Renal cortex interstitium (tissue), 11 donors: ENCODE measurements around the gene STRBP. TPM values are rescaled to one million over a fixed set of nuclear protein-coding genes. Genes with fewer than 3 reads are reported as not detected.
"Not testable (repeated sequence)": the region's sequence is repeated elsewhere in the genome, so short reads cannot be mapped to it uniquely, and the experiment has no call there.

Source experiments
- DNase-seq, 11 donors: peaks; one replicate each; pipeline ENCODE4 v3.0.0-alpha.2; 2013; ENCODE audit warnings: low read depth in 9 of 11, low spot score in 4 of 11; ENCODE audit errors: extremely low read depth in 1 of 11
- polyA plus RNA-seq, 3 donors: library from polyadenylated mRNA; unstranded; fragments of 120-200 nt; gene quantifications; one replicate each; pipeline ENCODE4 v1.2.1, GENCODE V29; 2013; ENCODE audit not compliant: insufficient read length in 3 of 3

The STRBP gene
- polyA plus RNA-seq, 3 donors, result 44.7 to 54.3 (median 50.2) TPM

DNA sequence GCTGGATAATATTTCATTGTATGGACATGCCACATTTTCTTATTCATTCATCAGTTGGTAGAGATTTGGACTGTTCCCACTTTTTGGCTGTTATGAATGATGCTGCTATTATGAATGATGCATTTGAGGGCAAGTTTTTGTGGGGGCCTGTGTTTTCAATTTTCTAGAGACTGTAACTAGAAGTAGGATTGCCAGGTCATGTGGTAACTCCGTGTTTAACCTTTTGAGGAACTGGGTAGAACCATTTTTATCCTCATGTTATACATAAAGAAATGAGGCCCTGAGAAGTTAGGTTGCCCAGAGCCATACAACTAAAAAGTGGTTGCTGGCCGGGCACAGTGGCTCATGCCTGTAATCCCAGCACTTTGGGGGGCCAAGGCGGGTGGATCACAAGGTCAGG lies 22.4 kb upstream of the STRBP start:
- DNase-seq, result no peak

DNA sequence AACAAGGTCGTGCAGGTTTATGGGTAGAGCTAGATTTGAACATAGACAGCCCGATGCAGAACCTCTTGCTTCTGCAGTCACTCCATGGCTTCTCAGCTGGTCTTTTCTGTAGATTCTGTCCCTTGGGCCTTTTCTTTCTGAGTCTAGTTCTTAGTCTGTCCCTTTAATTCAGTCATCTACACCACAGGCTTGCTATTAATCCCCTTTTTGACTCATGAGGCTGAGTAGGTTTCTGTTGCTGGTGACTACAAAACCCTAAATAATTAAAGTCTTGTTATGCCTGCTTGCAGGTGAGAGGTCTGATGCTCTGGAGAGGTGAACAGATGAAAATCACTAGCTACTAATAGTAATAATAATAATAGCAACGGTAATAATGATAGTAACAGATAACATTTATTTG lies 19.3 kb upstream of the STRBP start:
- no peak for DNase-seq

DNA sequence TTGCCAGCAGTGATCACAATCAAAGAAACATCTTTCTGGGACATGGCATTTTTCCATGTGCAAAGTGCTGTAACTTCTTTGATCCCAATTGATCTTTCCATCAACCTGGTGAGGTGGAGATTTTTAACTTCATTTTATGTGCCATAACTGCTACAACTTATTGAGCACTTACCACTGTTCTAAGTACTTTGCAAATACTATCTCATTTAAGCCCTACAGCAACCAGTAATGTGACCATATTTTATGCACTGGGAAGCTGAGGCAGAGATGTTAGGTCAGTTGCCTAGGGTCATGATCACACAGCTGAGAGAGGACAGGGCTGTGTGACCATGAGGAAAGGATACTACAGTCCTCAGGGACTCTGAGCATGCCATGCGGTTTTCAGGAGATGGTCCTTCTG lies 17.9 kb upstream of the STRBP start:
- DNase-seq, result no peak

DNA sequence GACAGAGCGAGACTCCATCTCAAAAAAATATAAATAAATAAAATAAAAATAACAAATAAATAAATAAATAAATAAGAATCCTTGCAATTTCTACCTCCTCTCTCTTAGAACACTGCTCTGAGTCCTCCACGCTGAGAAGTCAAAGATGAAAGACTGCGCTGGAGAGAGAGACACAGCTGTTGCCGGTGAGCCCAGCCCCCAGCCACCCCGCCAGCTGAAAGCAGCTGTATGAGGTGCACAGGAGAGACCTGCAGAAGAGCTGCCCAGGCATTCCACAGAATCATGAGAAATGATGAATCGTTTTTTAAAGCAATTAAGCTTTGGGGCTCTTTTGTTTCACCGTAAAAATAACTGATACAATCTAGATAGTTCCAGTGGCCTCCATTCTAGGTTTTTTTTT lies 16.3 kb upstream of the STRBP start:
- no peak for DNase-seq

DNA sequence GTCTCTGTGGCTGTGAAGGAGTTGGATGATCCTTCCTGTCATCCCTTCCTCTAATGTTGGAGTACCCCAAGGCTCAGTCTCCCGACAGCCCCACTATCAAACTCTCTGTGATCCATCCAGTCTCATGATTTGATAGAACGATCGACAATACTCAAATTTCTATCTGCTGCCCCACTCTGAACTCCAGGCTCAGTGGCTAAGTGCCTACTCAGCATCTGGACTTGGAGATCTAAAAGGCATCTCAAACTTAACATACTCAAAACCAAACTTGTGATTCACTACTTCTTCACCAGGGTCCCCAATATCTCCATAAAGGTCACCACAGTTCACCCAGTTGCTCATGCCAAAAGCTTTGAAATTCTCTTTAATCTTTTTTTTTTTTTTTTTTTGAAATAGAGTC lies 15.1 kb upstream of the STRBP start:
- no peak for DNase-seq

DNA sequence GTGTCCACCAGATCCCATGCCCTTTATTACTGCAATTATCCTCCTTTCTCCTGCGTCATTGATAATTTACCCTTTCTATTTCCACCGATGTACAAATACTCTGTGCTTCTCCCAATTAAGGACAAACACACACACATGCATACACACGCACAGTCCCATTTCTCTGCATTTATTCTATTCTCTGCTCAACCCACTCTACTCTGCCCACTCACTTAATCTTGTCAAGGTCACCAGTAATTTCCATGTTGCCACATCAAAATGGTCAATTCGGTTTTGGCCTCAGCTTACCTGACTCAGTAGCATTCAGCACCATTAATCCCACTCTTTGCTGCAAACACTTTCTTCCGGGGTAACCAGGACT lies 14.6 kb upstream of the STRBP start:
- DNase-seq, result no peak

DNA sequence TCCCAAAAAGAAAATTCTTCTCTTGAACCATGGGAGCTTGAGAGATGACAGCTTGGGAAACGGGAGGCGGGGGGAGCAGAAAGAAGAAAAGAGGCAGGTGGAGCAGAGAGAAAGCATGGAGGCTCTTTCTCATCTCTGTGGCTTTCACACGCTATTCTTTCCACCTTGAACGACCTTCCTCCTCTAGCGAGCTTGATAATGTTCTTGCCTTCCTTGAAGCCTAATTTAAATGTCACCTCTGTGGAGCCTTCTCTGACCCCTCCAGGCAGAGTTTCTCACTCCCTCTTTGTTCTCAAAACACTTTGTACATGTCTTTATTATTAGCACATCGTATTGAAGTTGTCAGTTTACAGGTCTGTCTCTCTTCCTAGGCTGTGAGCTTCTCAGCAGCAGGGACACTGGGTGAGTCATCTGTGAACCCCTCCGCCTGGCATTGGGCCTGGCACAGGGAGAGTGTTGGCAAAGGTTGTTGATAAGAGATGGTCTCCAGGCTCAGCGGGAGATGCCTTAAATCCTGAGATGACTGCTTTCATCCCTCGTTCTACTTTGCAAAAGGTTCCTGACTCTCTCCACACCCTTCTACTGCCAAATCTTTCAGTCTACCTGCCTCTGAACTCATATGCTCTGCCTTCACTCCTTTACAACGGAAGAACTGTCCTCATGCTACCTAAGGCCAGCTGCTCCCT lies 14.1 kb upstream of the STRBP start:
- DNase-seq, result no peak

DNA sequence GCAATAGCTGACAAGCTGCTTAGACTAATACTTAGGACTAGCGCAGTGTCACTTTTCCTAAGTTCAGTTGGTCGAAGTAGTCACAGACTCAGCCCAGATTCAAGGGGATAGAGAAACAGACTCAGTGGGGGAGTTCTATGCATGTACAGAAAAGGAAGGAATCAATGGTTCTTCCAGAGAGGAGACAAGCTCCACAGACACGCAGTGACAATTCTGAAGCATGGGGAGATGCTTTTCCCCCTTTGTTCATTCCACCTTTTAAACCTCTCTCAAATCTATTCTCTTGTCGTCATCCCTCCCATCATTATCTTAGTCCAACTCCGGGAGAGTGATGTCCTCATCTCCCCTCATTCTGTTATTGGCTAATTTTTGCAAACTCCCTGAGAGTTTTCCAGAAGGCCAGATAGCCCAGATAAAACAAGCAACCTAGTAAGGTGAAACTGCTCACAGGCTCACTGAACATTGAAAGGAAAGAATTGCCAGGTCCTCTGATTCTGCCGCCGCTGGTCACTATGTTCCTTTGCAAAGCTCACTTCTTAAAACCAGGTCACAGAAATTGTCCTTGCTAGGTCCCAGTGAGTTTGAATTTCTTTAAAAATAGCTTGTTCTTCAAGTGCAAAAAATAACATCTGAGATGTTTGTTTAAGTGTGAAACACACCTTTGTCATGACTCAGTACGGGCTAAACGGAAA lies 13.4 kb upstream of the STRBP start:
- no peak for DNase-seq

DNA sequence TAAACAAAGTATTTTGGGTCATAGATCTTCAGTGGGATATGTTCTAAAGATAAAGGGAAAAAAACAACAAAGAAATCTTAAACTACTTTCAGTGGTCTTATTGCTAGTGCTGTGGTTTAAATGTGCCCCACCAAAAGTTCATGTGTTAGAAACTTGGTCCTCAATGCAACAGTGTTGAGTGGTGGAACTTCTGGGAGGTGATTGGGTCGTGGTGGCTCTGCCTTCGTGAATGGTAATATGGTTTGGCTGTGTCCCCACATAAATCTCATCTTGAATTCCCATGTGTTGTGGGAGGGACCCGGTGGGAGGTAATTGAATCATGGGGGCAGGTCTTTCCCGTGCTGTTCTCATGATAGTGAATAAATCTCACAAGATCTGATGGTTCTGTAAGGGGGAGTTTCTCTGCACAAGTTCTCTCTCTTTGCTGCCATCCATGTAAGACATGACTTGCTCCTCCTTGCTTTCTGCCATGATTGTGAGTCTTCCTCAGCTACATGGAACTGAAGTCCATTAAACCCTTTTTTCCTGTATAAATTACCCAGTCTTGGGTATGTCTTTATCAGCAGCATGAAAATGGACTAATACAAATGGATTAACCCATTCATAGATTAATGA lies 10.6 kb upstream of the STRBP start:
- not testable (repeated sequence) for DNase-seq

DNA sequence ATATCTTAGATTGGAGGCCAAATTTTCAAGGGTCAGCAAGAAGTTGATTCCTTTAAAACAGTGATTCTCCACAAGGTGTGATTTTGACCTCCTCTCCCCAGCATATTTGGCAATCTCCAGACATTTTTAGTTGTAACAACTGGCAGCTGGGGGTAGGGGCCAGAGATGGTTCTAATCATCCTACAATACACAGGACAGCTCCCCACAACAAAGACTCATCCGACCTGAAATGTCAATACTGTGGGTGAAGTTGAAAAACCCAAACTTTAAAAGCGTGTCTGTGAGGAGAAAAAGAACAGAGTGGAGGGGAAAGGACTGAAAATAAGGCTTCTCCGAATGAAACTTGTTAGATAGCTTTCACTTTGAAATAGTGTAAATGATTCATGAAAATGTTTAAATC lies 10.0 kb upstream of the STRBP start:
- DNase-seq, result no peak

DNA sequence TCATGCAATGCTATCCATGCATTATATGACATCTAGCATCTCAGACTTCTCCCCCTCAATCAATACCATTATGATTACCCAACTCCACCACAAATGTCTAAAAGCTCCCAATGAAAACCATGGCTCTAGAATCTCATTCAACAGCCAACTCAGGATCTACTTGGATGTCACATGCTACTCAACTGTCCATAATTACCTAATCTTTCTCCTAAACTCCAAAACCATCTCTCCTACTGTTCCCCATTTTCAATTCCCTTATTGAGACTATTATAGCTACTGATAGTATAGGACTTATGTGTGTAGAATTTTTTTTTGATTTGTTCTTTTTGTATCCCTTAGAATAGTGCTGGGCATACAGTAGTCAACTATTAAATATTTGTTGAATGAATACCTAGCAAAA lies 8.2 kb upstream of the STRBP start:
- no peak for DNase-seq

DNA sequence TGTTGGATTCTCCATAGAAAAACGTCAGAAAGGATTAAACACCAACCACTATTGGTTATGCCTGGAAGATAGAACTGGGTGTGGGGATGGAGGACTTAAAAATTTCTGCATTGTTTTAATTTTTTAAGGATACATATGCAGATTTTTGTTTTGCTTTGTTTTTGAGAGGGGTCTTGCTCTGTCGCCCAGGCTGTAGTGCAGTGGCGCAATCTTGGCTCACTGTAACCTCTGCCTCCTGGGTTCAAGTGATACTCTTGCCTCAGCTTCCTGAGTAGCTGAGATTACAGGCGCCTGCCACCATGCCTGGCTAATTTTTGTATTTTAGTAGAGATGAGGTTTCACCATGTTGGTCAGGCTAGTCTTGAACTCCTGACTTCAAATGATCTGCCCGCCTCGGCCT lies 2.7 kb upstream of the STRBP start:
- DNase-seq, result not testable (repeated sequence)

DNA sequence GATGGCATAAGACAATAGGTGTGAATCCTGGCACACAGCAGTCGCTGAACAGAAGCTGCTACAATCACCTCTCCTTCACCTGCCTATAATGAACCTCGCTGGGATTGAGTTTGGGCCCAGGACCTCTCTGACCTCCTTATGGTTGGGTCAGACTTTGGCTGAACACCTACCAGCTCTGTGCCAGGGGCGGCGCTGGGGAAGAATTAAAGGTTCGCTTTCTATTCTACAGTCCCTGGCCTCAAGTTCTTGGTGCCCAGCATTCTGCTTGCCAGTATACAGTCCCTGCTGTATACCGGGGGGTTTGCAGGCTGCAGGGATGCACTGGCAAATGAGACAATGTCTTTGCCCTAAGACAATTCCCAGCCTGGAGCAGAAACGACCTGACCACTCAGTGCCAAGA lies 895 bp upstream of the STRBP start:
- DNase-seq, result no peak

DNA sequence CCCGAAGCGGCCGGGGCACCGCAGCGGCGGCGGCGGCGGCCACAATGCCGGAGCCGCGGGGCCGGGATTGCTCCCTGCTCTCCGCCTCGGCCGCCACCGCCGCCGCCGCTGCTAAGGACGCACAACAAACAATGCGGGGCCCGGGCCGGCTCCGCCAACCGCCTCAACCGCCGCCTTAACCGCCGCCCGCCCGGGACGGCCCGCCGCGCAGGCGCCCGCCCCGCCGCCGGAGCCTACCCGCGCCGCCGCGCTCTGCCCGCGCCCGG lies 254 bp downstream of the STRBP start:
- DNase-seq, result no peak

DNA sequence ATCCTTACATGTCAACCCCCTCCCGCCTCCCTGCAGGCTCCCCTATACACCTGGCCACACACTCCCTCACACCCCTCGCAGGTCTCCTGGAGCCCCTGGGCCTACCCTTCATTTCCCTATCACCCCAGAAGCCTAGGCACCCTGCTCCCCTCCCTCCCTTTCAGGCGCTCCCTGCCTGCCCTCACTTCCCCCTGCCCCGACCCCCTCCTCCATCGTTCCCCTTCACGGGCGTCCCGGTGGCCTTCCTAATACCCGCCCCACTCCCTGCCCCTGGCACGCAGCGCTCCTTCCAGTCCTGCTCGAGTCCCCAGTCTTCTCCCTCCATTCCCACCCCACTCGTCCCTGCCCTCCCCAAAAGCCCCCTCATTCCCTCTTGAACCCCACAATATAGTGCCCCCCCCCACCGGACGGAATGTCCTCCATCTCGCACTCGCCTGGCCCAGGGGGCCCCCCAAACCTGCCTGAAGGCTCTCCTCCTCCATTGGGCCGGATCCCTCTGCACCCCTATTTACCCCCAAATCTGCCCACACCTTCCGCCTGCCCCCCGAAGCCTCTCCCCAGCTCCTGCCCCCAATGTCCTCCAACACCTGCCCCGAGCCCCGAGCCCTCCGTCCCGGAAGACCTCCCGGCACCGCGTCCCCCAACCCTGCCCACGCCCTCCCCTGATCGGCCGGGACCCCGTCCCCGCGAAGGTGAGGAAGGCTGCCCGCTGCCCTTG lies 746 bp downstream of the STRBP start:
- DNase-seq, result no peak

DNA sequence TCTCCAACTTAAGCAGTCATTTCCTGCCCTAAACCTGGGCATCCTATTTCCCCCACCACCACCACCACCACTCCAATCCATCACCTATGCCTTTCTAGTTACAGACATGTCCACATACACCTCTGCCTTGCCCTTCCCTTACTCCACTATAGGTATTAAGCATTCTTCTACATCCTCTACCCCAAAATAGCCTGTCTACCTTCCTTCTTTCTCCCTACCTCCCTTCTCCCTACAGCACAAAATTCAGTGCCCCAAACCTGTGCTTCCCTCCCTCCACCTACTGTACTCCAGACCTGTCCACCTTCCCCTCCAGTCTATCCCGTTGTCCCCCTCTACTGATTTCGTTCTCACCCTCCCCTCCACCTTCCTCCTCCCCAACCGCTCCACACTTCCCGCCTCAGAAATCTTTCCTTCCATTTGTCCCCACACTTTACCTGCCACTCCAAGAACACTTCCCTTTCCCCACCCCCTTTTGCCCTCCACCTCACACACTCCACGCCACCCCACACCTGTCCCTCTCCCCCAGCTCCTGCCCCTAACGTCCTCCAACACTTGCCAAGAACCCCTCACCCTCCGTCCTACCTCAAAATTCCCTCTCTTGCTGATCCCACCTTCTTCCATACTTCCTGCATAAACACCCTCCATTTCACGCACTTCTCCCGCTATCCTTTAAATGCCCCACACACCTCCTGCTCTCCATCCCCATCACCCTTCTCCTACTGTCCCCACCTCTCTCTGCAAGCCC lies 1.6 kb downstream of the STRBP start:
- DNase-seq, result no peak

DNA sequence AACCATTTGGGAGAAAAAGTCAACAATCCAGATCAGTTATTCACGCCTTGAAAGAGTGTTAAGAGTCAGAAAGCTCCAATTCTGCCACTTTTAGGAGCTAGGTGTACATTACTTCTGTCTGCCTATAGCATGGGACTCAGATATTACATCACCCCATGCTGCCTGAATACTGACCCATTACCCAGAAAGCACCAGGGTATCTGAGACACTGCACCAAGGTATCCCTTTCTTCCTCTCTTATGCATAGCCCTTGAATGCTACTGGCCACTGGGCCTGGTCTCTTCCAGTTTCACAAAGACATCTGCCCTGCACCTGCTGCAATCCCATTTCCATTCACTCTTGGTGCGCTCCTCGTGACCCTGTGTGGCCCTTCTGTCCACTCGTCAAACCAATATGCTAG lies 2.6 kb downstream of the STRBP start:
- DNase-seq, result no peak

DNA sequence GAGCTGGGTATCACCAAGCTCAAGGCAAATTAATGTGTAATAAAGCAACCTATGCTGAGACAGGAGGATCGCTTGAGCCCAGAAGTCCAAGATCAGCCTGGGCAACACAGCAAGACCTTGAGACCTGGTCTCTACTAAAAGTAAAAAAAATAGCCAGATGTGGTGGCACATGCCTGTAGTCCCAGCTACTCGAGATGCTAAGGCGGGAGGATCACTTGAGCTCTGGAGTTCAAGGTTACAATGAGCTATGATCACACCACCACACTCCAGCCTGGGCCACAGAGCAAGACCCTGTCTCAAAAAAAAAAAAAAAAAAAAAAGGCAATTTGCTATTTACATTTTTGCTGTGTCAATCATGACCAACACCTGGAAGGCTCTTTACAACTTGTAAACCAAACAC lies 5.2 kb downstream of the STRBP start:
- no peak for DNase-seq

DNA sequence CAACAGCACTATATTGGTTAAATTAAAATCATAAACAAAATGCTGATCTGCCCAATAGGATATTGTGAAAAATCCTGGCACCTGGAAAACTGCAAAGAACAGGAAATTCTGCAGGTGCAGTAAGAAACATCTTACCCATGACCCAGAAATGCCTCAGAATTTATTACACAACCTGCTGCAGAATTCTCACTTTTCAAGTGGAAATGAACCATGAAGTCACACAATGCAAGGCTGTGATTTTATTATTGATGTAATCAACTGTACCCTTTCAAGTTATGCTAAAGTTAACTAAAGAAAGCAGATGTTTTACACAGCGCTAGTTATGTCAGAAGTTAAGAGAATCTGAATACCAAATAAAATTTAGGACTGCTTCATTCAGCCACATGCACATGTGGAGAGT lies 6.0 kb downstream of the STRBP start:
- peak in 1 of 11 donors; percentile 5 for DNase-seq
